ENCODE measurements around the gene GRM8. TPM values are rescaled to one million over a fixed set of nuclear protein-coding genes. Genes with fewer than 3 reads are reported as not detected.

Gene GRM8
- total RNA-seq, 1 experiment from 2014 or later: 0.80 TPM

DNA sequence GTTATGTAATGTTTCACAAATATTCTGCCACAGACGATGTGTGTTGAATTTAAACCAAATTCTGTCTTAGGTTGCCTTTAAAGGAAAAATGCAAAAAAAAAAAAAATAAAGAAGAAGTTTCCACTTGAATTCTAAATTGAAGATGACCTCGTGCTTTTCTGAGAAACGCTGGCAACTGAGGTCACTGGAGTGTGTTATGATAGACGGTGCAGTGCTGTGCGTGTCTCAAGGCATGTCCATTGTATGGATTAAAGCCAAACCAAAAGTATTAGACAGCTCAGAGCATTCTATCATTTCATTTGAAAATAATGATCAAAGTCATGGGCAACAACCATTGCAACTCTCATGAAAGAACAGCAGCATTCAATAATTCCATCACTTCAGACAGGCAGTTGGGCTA is 483.9 kb downstream of the GRM8 start:
- no peak for DNase-seq (ENCODE audit: low spot score)
- no TSS peak for BruUV-seq (replicated peaks)
- H3K27me3 ChIP-seq (replicated peaks; ENCODE audit: insufficient read depth, low read depth, low read length, poor library complexity): peaks cover 57% of the 10 kb centered on the region
- TF ChIP-seq EZH2 (IDR thresholded peaks at IDR 0.05; ENCODE audit: borderline replicate concordance, low read depth, low read length, poor library complexity, severe bottlenecking): no peak
- TF ChIP-seq, protein P1, sequence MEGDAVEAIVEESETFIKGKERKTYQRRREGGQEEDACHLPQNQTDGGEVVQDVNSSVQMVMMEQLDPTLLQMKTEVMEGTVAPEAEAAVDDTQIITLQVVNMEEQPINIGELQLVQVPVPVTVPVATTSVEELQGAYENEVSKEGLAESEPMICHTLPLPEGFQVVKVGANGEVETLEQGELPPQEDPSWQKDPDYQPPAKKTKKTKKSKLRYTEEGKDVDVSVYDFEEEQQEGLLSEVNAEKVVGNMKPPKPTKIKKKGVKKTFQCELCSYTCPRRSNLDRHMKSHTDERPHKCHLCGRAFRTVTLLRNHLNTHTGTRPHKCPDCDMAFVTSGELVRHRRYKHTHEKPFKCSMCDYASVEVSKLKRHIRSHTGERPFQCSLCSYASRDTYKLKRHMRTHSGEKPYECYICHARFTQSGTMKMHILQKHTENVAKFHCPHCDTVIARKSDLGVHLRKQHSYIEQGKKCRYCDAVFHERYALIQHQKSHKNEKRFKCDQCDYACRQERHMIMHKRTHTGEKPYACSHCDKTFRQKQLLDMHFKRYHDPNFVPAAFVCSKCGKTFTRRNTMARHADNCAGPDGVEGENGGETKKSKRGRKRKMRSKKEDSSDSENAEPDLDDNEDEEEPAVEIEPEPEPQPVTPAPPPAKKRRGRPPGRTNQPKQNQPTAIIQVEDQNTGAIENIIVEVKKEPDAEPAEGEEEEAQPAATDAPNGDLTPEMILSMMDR (conservative IDR thresholded peaks at IDR 0.05; ENCODE audit: low read depth, low read length): no peak
- no peak overlapping the region for H3K4me3 ChIP-seq (ENCODE audit: low read depth, low read length, poor library complexity, severe bottlenecking)
- POLR2A ChIA-PET (ENCODE audit: low non-redundant PET): no interaction called here
- peaks cover 4% of the 10 kb centered on the region for H3K4me1 ChIP-seq (ENCODE audit: insufficient read depth, low read length, poor library complexity, severe bottlenecking)
- H3K36me3 ChIP-seq (ENCODE audit: insufficient read depth, low read length, poor library complexity, severe bottlenecking): no peaks in the 10 kb centered on the region
- H3K27ac ChIP-seq (ENCODE audit: low read depth, low read length, poor library complexity, severe bottlenecking): no peak overlapping the region
- intact Hi-C loops (cut with micrococcal nuclease; ENCODE audit: unreplicated experiment): no loop called here
- CTCF ChIA-PET: no interaction called here
- H3K9me3 ChIP-seq (ENCODE audit: low read depth, low read length, poor library complexity, severe bottlenecking): no peaks in the 10 kb centered on the region

DNA sequence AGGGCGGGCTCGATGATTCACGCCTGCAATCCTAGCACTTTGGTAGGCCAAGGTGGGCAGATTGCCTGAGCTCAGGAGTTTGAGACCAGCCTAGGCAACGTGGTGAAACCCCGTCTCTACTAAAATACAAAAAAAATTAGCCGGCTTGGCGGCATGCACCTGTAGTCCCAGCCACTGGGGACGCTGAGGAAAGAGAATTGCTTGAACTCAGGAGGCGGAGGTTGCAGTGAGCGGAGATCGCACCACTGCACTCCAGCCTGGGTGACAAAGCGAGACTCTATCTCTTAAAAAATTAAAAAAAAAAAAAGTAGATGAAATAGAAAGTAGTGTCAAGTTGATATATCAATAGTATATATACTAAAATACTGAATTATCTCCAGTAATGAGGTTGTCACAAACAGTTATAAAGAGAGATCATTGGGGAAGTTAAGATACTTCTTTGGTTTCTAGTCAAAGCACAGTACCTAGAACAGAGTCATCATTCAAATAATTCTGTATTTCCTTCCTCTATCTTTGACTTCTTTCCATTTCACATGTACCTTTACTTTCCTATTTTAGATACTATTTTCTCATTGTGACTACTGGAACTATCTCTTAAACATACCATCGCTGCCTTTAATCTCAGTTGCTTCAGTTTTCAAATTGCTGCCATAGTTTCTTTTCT is 491.7 kb downstream of the GRM8 start:
- no peaks in the 10 kb centered on the region for H3K4me1 ChIP-seq (ENCODE audit: insufficient read depth, low read length, poor library complexity, severe bottlenecking)
- TF ChIP-seq, protein P1 (conservative IDR thresholded peaks at IDR 0.05; ENCODE audit: low read depth, low read length): no peak
- no peak for TF ChIP-seq EZH2 (IDR thresholded peaks at IDR 0.05; ENCODE audit: borderline replicate concordance, low read depth, low read length, poor library complexity, severe bottlenecking)

DNA sequence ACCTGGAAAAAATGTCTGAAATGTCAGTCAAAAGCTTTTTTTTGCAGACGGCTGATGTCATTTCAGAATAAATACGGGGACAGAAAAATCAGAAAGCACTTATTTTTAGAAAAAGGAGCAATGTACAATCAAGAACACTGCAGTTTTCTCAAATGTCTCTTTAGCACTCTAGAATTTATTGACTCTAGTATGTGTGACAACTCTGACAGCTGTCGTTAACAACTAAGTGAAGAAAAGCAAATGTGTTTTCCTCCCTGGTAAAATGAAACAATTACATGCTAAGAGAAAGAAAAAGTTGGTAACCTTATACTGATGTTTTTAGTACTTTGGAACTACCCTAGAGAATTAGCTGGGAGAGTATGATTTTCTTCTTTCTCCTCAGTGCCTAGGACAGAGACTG is 497.4 kb downstream of the GRM8 start:
- no peaks in the 10 kb centered on the region for H3K36me3 ChIP-seq (ENCODE audit: insufficient read depth, low read length, poor library complexity, severe bottlenecking)
- ChIA-PET POLR2A (ENCODE audit: low non-redundant PET) (no interaction called here), CTCF (no interaction called here)
- intact Hi-C loops (cut with micrococcal nuclease; ENCODE audit: unreplicated experiment): no loop called here
- no peak overlapping the region for H3K4me3 ChIP-seq (ENCODE audit: low read depth, low read length, poor library complexity, severe bottlenecking)
- H3K4me1 ChIP-seq (ENCODE audit: insufficient read depth, low read length, poor library complexity, severe bottlenecking): no peaks in the 10 kb centered on the region
- no TSS peak for BruUV-seq (replicated peaks)
- H3K27me3 ChIP-seq (replicated peaks; ENCODE audit: insufficient read depth, low read depth, low read length, poor library complexity): no peaks in the 10 kb centered on the region
- H3K9me3 ChIP-seq (ENCODE audit: low read depth, low read length, poor library complexity, severe bottlenecking): no peaks in the 10 kb centered on the region
- no peak overlapping the region for H3K27ac ChIP-seq (ENCODE audit: low read depth, low read length, poor library complexity, severe bottlenecking)
- TF ChIP-seq EZH2 (IDR thresholded peaks at IDR 0.05; ENCODE audit: borderline replicate concordance, low read depth, low read length, poor library complexity, severe bottlenecking): no peak
- TF ChIP-seq, protein P1 (conservative IDR thresholded peaks at IDR 0.05; ENCODE audit: low read depth, low read length): no peak
- no peak for DNase-seq (ENCODE audit: low spot score)

More for the DNA sequence above, 491.7 kb downstream of the GRM8 start:
- POLR2A ChIA-PET (ENCODE audit: low non-redundant PET): no interaction called here
- H3K9me3 ChIP-seq (ENCODE audit: low read depth, low read length, poor library complexity, severe bottlenecking): no peaks in the 10 kb centered on the region
- H3K4me3 ChIP-seq (ENCODE audit: low read depth, low read length, poor library complexity, severe bottlenecking): no peak overlapping the region
- H3K36me3 ChIP-seq (ENCODE audit: insufficient read depth, low read length, poor library complexity, severe bottlenecking): no peaks in the 10 kb centered on the region
- CTCF ChIA-PET: no interaction called here
- peaks cover 25% of the 10 kb centered on the region for H3K27me3 ChIP-seq (replicated peaks; ENCODE audit: insufficient read depth, low read depth, low read length, poor library complexity)
- no peak overlapping the region for H3K27ac ChIP-seq (ENCODE audit: low read depth, low read length, poor library complexity, severe bottlenecking)
- no peak for DNase-seq (ENCODE audit: low spot score)
- intact Hi-C loops (cut with micrococcal nuclease; ENCODE audit: unreplicated experiment): no loop called here
- BruUV-seq (replicated peaks): no TSS peak
